ENCODE data around the gene TCF4.
"Not testable (repeated sequence)": the region's sequence is repeated elsewhere in the genome, so short reads cannot be mapped to it uniquely, and the experiment has no call there.

TCF4 gene

DNA sequence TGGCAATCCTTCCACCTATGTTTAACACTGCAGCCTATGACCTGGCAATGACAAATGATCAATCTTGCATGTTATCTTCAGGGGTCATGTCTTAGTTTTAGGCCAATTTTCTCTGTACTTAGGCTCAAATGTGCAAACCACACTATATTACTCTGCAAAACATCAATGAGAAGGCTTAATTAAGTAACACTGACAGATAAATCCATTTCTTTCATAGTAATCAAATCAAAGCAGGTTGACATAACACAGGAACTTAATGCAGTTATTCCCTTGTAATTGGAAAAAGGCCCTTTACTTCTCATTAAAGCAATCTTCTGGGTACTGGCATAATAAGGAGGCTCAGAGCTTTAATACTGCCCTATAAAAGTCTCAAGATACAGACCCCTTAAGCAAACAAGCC, 114.4 kb downstream of the TCF4 start:
- Histone ChIP-seq H3K27me3 (ENCODE audit: control insufficient read depth, insufficient read depth, low read length) (no peaks in the 10 kb centered on the region), H3K36me3 (ENCODE audit: control insufficient read depth, insufficient read depth, low read length) (no peaks in the 10 kb centered on the region), H3K4me1 (ENCODE audit: control insufficient read depth, insufficient read depth, low read length) (peaks cover 42% of the 10 kb centered on the region), H3K27ac (ENCODE audit: low read depth, low read length) (no peak overlapping the region), H3K4me3 (ENCODE audit: low read depth, low read length) (no peak overlapping the region), H3K9me3 (ENCODE audit: control insufficient read depth, insufficient read depth, low read depth, low read length) (no peaks in the 10 kb centered on the region), H3K9ac (ENCODE audit: low read length) (no peak overlapping the region)

DNA sequence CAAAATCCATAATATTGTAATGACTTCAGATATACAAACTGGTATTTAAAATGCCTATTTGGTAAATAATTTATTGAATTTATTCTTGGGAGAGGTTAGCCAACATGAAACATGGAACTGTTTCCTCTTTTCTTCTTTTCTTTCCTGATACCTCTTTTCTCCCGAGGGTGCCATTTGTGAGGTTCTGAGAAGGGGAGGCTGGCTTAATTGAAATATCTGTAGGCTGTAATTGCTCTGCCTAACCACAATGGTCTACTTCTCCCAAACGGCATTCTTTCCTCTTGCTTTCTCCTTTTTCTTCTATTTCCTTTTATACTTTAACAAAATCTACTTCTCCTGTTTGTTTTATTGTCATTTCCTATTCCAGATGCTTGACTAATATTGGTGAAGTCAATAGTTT, 114.9 kb downstream of the TCF4 start:
- no peak overlapping the region for H3K9ac ChIP-seq (ENCODE audit: low read length)
- H3K4me3 ChIP-seq (ENCODE audit: low read depth, low read length), result no peak overlapping the region
- H3K27me3 ChIP-seq (ENCODE audit: control insufficient read depth, insufficient read depth, low read length), result no peaks in the 10 kb centered on the region
- no peak overlapping the region for H3K27ac ChIP-seq (ENCODE audit: low read depth, low read length)
- H3K4me1 ChIP-seq (ENCODE audit: control insufficient read depth, insufficient read depth, low read length), result peaks cover 43% of the 10 kb centered on the region
- H3K36me3 ChIP-seq (ENCODE audit: control insufficient read depth, insufficient read depth, low read length), result no peaks in the 10 kb centered on the region
- H3K9me3 ChIP-seq (ENCODE audit: control insufficient read depth, insufficient read depth, low read depth, low read length), result no peaks in the 10 kb centered on the region

DNA sequence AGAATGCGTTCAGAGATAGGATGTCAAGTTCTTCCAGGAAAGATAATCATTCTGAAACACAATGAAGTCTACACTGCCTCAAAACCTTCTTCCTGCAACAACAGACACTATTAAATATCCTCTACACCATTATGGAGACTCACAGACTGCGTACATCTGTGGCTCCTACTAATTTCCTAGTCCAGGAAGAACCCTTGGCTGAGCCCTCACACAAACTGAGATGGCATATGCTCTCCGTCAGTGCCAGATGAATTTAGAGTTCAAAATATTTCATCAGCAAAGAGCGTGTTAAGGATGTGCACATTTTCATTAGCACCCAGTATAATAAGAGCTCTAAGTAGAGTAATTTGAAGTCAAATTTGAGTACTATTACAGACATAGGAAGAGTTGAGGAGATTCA, 117.2 kb downstream of the TCF4 start:
- Histone ChIP-seq H3K4me3 (ENCODE audit: low read depth, low read length) (no peak overlapping the region), H3K36me3 (ENCODE audit: control insufficient read depth, insufficient read depth, low read length) (no peaks in the 10 kb centered on the region), H3K9me3 (ENCODE audit: control insufficient read depth, insufficient read depth, low read depth, low read length) (no peaks in the 10 kb centered on the region), H3K27ac (ENCODE audit: low read depth, low read length) (no peak overlapping the region), H3K4me1 (ENCODE audit: control insufficient read depth, insufficient read depth, low read length) (peaks cover 56% of the 10 kb centered on the region), H3K9ac (ENCODE audit: low read length) (no peak overlapping the region), H3K27me3 (ENCODE audit: control insufficient read depth, insufficient read depth, low read length) (no peaks in the 10 kb centered on the region)

DNA sequence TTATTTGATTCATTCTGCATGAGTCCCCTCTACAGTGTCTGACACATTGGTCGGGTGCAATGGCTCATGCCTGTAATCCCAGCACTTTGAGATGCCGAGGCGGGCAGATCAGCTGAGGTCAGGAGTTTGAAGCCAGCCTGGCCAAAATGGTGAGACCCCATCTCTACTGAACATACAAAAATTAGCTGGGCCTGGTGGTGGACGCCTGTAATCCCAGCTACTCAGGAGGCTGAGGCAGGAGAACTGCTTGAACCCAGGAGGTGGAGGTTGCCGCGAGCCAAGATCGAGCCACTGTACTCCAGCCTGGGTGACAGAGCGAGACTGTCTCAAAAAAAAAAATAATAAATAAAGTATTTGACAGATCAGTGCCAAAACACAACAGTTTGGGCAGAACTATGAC, 118.9 kb downstream of the TCF4 start:
- H3K9me3 ChIP-seq (ENCODE audit: control insufficient read depth, insufficient read depth, low read depth, low read length); H3K27me3 ChIP-seq (ENCODE audit: control insufficient read depth, insufficient read depth, low read length); H3K9ac ChIP-seq (ENCODE audit: low read length); H3K27ac ChIP-seq (ENCODE audit: low read depth, low read length); H3K36me3 ChIP-seq (ENCODE audit: control insufficient read depth, insufficient read depth, low read length); H3K4me3 ChIP-seq (ENCODE audit: low read depth, low read length): not testable (repeated sequence)
- peaks cover 63% of the 10 kb centered on the region for H3K4me1 ChIP-seq (ENCODE audit: control insufficient read depth, insufficient read depth, low read length)

DNA sequence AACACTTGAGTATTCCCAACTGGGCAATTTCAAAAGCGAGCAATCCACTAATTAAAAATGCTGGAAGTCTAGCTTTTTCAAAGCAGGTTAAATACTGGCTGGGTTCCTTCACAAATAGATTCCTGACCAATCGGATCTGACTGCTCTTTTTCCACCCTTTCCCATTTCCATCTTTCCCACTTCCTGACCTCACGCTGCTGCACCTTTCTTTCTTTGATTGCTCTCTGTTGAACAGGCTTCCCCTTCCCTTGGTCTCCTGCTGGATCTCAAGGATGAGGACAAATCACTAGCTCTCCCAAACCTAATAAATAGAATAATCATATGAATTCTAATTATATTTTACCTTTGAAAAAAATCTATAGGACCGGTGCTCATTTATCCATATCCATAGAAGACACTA, 121.2 kb downstream of the TCF4 start:
- Histone ChIP-seq H3K4me3 (ENCODE audit: low read depth, low read length) (no peak overlapping the region), H3K9ac (ENCODE audit: low read length) (no peak overlapping the region), H3K4me1 (ENCODE audit: control insufficient read depth, insufficient read depth, low read length) (peaks cover 47% of the 10 kb centered on the region), H3K9me3 (ENCODE audit: control insufficient read depth, insufficient read depth, low read depth, low read length) (no peaks in the 10 kb centered on the region), H3K27ac (ENCODE audit: low read depth, low read length) (no peak overlapping the region), H3K36me3 (ENCODE audit: control insufficient read depth, insufficient read depth, low read length) (no peaks in the 10 kb centered on the region), H3K27me3 (ENCODE audit: control insufficient read depth, insufficient read depth, low read length) (no peaks in the 10 kb centered on the region)

DNA sequence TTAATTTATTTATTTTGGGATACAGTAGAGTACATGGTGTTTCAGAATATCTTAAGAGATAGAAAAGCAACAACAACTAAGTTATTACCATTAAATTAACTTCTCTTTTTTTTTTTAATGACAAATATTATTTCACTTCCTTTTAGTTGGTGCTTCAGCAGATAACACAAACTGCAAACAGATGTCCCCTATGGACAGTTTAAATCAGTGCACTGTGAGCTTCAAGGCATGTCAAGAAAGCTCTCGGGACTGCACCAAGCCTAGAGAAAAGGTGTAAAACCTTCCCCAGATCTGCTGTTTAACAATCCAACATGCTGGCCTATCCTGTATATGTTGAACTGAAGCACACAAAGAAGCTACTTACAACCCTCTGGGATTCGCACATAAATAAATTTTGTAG, 122.7 kb downstream of the TCF4 start:
- peaks cover 1% of the 10 kb centered on the region; the same call in 1 of the 2 replicates for H3K36me3 ChIP-seq (ENCODE audit: control insufficient read depth, insufficient read depth, low read length)
- H3K9me3 ChIP-seq (ENCODE audit: control insufficient read depth, insufficient read depth, low read depth, low read length), result no peaks in the 10 kb centered on the region
- no peak overlapping the region; the same call in 1 of the 2 replicates for H3K27ac ChIP-seq (ENCODE audit: low read depth, low read length)
- H3K27me3 ChIP-seq (ENCODE audit: control insufficient read depth, insufficient read depth, low read length), result no peaks in the 10 kb centered on the region
- peaks cover 43% of the 10 kb centered on the region for H3K4me1 ChIP-seq (ENCODE audit: control insufficient read depth, insufficient read depth, low read length)
- H3K4me3 ChIP-seq (ENCODE audit: low read depth, low read length), result no peak overlapping the region
- H3K9ac ChIP-seq (ENCODE audit: low read length), result no peak overlapping the region

DNA sequence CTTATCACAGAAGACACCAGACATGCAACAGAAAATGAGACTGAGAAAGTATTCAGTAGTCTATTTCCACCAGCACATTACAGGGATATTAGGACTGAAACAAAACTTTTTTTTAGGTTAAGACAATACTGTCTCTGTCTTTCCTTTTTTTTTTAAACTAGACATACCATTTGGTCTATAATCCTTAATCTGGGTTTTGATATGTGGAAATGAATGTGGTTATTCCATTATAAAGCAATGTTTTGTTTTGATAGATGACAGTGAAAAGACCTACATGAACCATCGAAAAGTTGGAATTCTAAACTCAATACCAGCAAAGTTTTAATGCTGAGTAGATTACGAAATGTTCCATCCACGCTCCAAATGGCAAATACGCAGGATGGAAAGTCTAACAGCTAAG, 123.4 kb downstream of the TCF4 start:
- Histone ChIP-seq H3K36me3 (ENCODE audit: control insufficient read depth, insufficient read depth, low read length) (peaks cover 2% of the 10 kb centered on the region; the same call in 1 of the 2 replicates), H3K27ac (ENCODE audit: low read depth, low read length) (no peak overlapping the region), H3K27me3 (ENCODE audit: control insufficient read depth, insufficient read depth, low read length) (no peaks in the 10 kb centered on the region), H3K4me1 (ENCODE audit: control insufficient read depth, insufficient read depth, low read length) (peaks cover 49% of the 10 kb centered on the region), H3K9me3 (ENCODE audit: control insufficient read depth, insufficient read depth, low read depth, low read length) (no peaks in the 10 kb centered on the region), H3K9ac (ENCODE audit: low read length) (no peak overlapping the region), H3K4me3 (ENCODE audit: low read depth, low read length) (no peak overlapping the region)

DNA sequence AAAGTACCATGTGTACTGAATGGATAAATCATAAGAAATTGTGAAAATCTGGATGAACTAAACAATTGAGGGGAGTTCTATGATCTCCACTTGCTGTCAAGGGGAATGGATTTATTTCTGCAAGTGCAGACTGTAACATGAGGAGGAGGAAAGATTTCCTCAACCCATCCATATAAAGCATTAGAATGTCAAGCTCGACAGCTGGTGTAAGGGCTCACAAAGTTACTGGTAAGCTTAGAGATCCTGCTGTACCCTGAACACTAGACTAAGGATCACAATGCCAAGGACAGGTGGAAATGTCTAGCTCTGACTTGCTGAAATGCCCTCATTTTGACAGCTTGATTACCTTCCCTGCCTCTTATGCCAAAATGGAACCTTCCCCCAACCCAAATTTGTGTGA, 125.3 kb downstream of the TCF4 start:
- Histone ChIP-seq H3K4me3 (ENCODE audit: low read depth, low read length) (no peak overlapping the region), H3K4me1 (ENCODE audit: control insufficient read depth, insufficient read depth, low read length) (peaks cover 52% of the 10 kb centered on the region), H3K27ac (ENCODE audit: low read depth, low read length) (no peak overlapping the region), H3K36me3 (ENCODE audit: control insufficient read depth, insufficient read depth, low read length) (peaks cover 2% of the 10 kb centered on the region; the same call in 1 of the 2 replicates), H3K9ac (ENCODE audit: low read length) (no peak overlapping the region), H3K9me3 (ENCODE audit: control insufficient read depth, insufficient read depth, low read depth, low read length) (no peaks in the 10 kb centered on the region), H3K27me3 (ENCODE audit: control insufficient read depth, insufficient read depth, low read length) (no peaks in the 10 kb centered on the region)

DNA sequence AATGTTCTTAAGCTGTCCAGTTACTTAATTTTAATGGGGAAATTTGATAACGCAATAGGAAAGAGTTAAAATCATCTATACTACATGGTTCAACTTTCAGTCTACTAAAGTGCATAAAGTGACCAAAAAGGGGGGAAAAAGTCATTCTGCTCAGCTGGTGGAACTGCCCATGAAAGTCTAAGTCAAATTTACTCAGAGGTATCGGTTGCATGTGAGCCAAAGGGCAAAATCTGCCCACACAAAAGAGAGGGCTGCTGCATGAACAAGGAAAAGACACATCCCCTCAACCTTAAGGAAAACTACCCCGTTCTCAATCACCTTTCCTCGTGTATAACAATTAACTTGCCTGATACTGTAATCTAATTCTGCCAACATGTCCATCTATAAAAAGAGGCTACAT, 126.1 kb downstream of the TCF4 start:
- Histone ChIP-seq H3K27me3 (ENCODE audit: control insufficient read depth, insufficient read depth, low read length) (no peaks in the 10 kb centered on the region), H3K36me3 (ENCODE audit: control insufficient read depth, insufficient read depth, low read length) (peaks cover 2% of the 10 kb centered on the region; the same call in 1 of the 2 replicates), H3K4me1 (ENCODE audit: control insufficient read depth, insufficient read depth, low read length) (peaks cover 44% of the 10 kb centered on the region), H3K9ac (ENCODE audit: low read length) (no peak overlapping the region), H3K27ac (ENCODE audit: low read depth, low read length) (no peak overlapping the region), H3K9me3 (ENCODE audit: control insufficient read depth, insufficient read depth, low read depth, low read length) (no peaks in the 10 kb centered on the region), H3K4me3 (ENCODE audit: low read depth, low read length) (no peak overlapping the region)

DNA sequence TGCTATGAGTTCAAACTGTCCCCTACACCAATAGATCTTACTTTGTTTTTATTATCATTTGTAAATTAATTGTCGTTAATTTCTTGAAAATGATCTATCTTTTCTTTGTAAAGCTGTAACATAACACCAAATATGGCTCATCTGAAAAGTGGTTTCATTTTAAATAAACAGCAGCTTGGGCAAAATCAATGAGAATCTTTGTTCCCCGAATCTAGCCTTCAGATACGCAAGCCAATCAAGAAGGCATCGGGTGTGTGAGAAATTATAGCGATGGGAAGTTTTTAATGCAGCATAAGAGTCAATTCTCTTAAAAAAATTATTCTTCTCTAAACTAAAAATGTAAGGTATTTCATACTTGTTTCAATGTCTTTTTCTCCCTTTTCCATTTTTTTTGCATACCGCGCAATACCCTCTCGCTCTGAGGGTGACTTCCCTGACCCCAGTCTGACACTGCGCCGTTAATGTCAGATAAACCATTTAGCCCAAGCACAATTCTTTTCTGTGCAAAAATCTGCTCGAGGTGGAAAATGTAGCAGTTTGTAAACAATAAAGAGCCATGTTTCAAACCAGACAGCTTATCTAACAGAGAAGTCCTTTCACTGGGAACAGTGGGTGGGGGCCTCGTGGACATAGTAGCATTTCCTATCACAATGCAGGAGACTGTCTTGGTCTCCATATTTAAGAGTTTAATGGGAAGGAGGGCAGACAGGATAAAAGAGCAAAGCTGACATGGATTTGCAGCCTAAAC, 129.4 kb downstream of the TCF4 start:
- peaks cover 29% of the 10 kb centered on the region for H3K4me1 ChIP-seq (ENCODE audit: control insufficient read depth, insufficient read depth, low read length)
- no peaks in the 10 kb centered on the region for H3K9me3 ChIP-seq (ENCODE audit: control insufficient read depth, insufficient read depth, low read depth, low read length)
- peaks cover 2% of the 10 kb centered on the region; the same call in 1 of the 2 replicates for H3K36me3 ChIP-seq (ENCODE audit: control insufficient read depth, insufficient read depth, low read length)
- no peak overlapping the region for H3K27ac ChIP-seq (ENCODE audit: low read depth, low read length)
- H3K27me3 ChIP-seq (ENCODE audit: control insufficient read depth, insufficient read depth, low read length), result no peaks in the 10 kb centered on the region
- no peak overlapping the region for H3K4me3 ChIP-seq (ENCODE audit: low read depth, low read length)
- no peak overlapping the region for H3K9ac ChIP-seq (ENCODE audit: low read length)

DNA sequence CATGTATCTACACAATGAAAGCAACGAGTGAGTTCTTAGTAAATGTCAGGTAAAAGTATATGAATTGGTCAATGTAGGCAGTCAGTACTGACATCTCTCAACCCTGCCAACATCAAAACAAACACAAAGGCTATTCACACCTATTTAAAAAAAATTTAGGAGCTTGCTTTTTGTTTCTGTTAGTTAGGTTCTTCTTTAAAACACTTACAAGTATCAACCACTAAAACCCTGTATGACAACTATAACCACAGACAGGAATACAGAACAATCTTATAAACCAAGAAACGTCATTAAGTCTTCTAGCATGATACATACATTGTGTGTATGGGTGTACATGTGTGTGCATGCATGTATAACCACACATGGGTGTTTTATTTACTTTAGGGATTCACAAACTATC, 131.0 kb downstream of the TCF4 start:
- H3K9ac ChIP-seq (ENCODE audit: low read length), result no peak overlapping the region
- no peaks in the 10 kb centered on the region for H3K9me3 ChIP-seq (ENCODE audit: control insufficient read depth, insufficient read depth, low read depth, low read length)
- H3K27me3 ChIP-seq (ENCODE audit: control insufficient read depth, insufficient read depth, low read length), result no peaks in the 10 kb centered on the region
- no peak overlapping the region for H3K27ac ChIP-seq (ENCODE audit: low read depth, low read length)
- peaks cover 26% of the 10 kb centered on the region for H3K4me1 ChIP-seq (ENCODE audit: control insufficient read depth, insufficient read depth, low read length)
- peaks cover 2% of the 10 kb centered on the region; the same call in 1 of the 2 replicates for H3K36me3 ChIP-seq (ENCODE audit: control insufficient read depth, insufficient read depth, low read length)
- H3K4me3 ChIP-seq (ENCODE audit: low read depth, low read length), result no peak overlapping the region

Data from HUES6 (cell line).